DND-41 (cell line): ENCODE data around the gene HSPB9.
"Not testable (repeated sequence)": the region's sequence is repeated elsewhere in the genome, so short reads cannot be mapped to it uniquely, and the experiment has no call there.

Experiments
- ATAC-seq: fragments of 200-7000 bp; cut with Tn5 transposase; 3 replicates; pipeline ENCODE4 v1.9.1; 2021; ENCODE audit warnings: low read depth; ENCODE audit not compliant: insufficient read depth
- DNase-seq: peaks from one replicate; pipeline ENCODE4 v3.0.0-alpha.2; 2020
- H2AFZ ChIP-seq: 2 replicates; pipeline ENCODE4 v1.6.0; 2012; ENCODE audit warnings: low read depth, low read length
- H3K27ac ChIP-seq: 2 replicates; pipeline ENCODE4 v1.5.1; 2012; ENCODE audit warnings: low read length, inconsistent platforms
- H3K27me3 ChIP-seq: fragments of 200-600 bp; sonication (generic); 2 replicates; pipeline ENCODE4 v1.6.0; 2012; ENCODE audit warnings: low read length, mild to moderate bottlenecking, inconsistent platforms; ENCODE audit not compliant: insufficient read depth, poor library complexity
- H3K36me3 ChIP-seq: 2 replicates; pipeline ENCODE4 v1.5.1; 2012; ENCODE audit warnings: low read length, inconsistent platforms; ENCODE audit not compliant: insufficient read depth
- H3K4me1 ChIP-seq: 2 replicates; pipeline ENCODE4 v1.5.1; 2012; ENCODE audit warnings: mild to moderate bottlenecking, low read length; ENCODE audit not compliant: insufficient read depth
- H3K4me2 ChIP-seq: 2 replicates; pipeline ENCODE4 v1.6.0; 2012; ENCODE audit warnings: mild to moderate bottlenecking, moderate library complexity, low read length, inconsistent platforms; ENCODE audit not compliant: insufficient read depth
- H3K4me3 ChIP-seq, 2 experiments: fragments of 200-600 bp in 1 of 2; shearing (Covaris generic) in 1 of 2; 2 replicates each; pipeline ENCODE4 v1.5.1; 2012 to 2016; ENCODE audit warnings: inconsistent platforms in 2 of 2, low read length in 2 of 2, mild to moderate bottlenecking in 2 of 2, low read depth in 1 of 2, moderate library complexity in 1 of 2
- H3K79me2 ChIP-seq: 2 replicates; pipeline ENCODE4 v1.6.0; 2012; ENCODE audit warnings: low read length, inconsistent platforms; ENCODE audit not compliant: insufficient read depth
- H3K9ac ChIP-seq: 2 replicates; pipeline ENCODE4 v1.6.0; 2012; ENCODE audit warnings: low read depth, mild to moderate bottlenecking, inconsistent platforms, low read length, moderate library complexity
- H3K9me3 ChIP-seq: 2 replicates; pipeline ENCODE4 v1.5.1; 2012; ENCODE audit warnings: low read length, moderate library complexity, mild to moderate bottlenecking, inconsistent platforms; ENCODE audit not compliant: insufficient read depth, severe bottlenecking
- H4K20me1 ChIP-seq: 2 replicates; pipeline ENCODE4 v1.6.0; 2012; ENCODE audit warnings: low read length; ENCODE audit not compliant: insufficient read depth
- CTCF ChIP-seq: IDR thresholded peaks from 2 replicates; pipeline ENCODE4 v1.5.1; 2012; ENCODE audit warnings: borderline replicate concordance, low read length, moderate library complexity, mild to moderate bottlenecking; ENCODE audit not compliant: poor library complexity, severe bottlenecking; ENCODE audit errors: extremely low read depth
- EZH2 ChIP-seq: IDR thresholded peaks from 3 replicates; pipeline ENCODE4 v1.6.1; 2012; ENCODE audit warnings: borderline replicate concordance, low read depth, mild to moderate bottlenecking, moderate library complexity, low read length, inconsistent platforms; ENCODE audit not compliant: severe bottlenecking

HSPB9 gene

GRCh38 chr17:42138749-42139492 lies 16.3 kb downstream of the HSPB9 start:
- H3K4me3 ChIP-seq: no peak overlapping the region
- H3K27me3 ChIP-seq: no peaks in the 10 kb centered on the region
- H3K4me2 ChIP-seq: no peak overlapping the region
- 0 out of 2 replicates have a peak, but pooled peaks cover 2% of the 10 kb centered on the region for H3K4me1 ChIP-seq
- H3K9me3 ChIP-seq: no peaks in the 10 kb centered on the region
- no peak overlapping the region for H3K27ac ChIP-seq
- no peak for TF ChIP-seq CTCF
- no peak for TF ChIP-seq EZH2
- H3K9ac ChIP-seq: no peak overlapping the region
- H3K79me2 ChIP-seq: peaks cover 99% of the 10 kb centered on the region
- no peak overlapping the region for H2AFZ ChIP-seq
- peaks cover 71% of the 10 kb centered on the region for H4K20me1 ChIP-seq
- no peak for DNase-seq
- ATAC-seq: no peak
- peaks cover 59% of the 10 kb centered on the region for H3K36me3 ChIP-seq

- peaks cover 55% of the 10 kb centered on the region for H3K36me3 ChIP-seq
- peaks cover 95% of the 10 kb centered on the region for H3K79me2 ChIP-seq
- ATAC-seq: not testable (repeated sequence)
Measured at GRCh38 chr17:42140690-42141089, 18.1 kb downstream of the HSPB9 start.

GRCh38 chr17:42141382-42141781 lies 18.8 kb downstream of the HSPB9 start:
- H4K20me1 ChIP-seq: peaks cover 62% of the 10 kb centered on the region
- no peak overlapping the region for H2AFZ ChIP-seq
- DNase-seq: no peak
- no peak overlapping the region for H3K27ac ChIP-seq
- H3K36me3 ChIP-seq: peaks cover 49% of the 10 kb centered on the region
- H3K4me1 ChIP-seq: no peaks in the 10 kb centered on the region
- H3K9me3 ChIP-seq: no peaks in the 10 kb centered on the region
- TF ChIP-seq CTCF: no peak
- no peak for TF ChIP-seq EZH2
- ATAC-seq: no peak
- no peak overlapping the region for H3K4me3 ChIP-seq
- H3K4me2 ChIP-seq: no peak overlapping the region
- no peaks in the 10 kb centered on the region for H3K27me3 ChIP-seq
- H3K9ac ChIP-seq: no peak overlapping the region
- peaks cover 95% of the 10 kb centered on the region for H3K79me2 ChIP-seq

More at GRCh38 chr17:42140690-42141089, 18.1 kb downstream of the HSPB9 start:
- not testable (repeated sequence) for H3K4me1 ChIP-seq, H3K27ac ChIP-seq, DNase-seq, H2AFZ ChIP-seq, H3K27me3 ChIP-seq, H3K9ac ChIP-seq, H3K4me3 ChIP-seq, H3K4me2 ChIP-seq, H3K9me3 ChIP-seq
- H4K20me1 ChIP-seq: peaks cover 67% of the 10 kb centered on the region

- DNase-seq: no peak
- Histone ChIP-seq H3K4me2 (no peak overlapping the region), H3K79me2 (peaks cover 94% of the 10 kb centered on the region)
Measured at GRCh38 chr17:42142371-42142896, 19.8 kb downstream of the HSPB9 start.

GRCh38 chr17:42143138-42143537 lies 20.5 kb downstream of the HSPB9 start:
- not testable (repeated sequence) for H3K4me3 ChIP-seq, DNase-seq, H3K4me2 ChIP-seq, H3K27me3 ChIP-seq, H3K27ac ChIP-seq, H2AFZ ChIP-seq, ATAC-seq, H3K9ac ChIP-seq, H3K9me3 ChIP-seq, H3K4me1 ChIP-seq
- peaks cover 61% of the 10 kb centered on the region for H4K20me1 ChIP-seq
- H3K36me3 ChIP-seq: peaks cover 46% of the 10 kb centered on the region
- H3K79me2 ChIP-seq: peaks cover 93% of the 10 kb centered on the region

More at GRCh38 chr17:42142371-42142896, 19.8 kb downstream of the HSPB9 start:
- Histone ChIP-seq H3K27ac (no peak overlapping the region), H3K4me1 (no peaks in the 10 kb centered on the region), H3K27me3 (no peaks in the 10 kb centered on the region), H3K9ac (no peak overlapping the region), H2AFZ (no peak overlapping the region), H4K20me1 (peaks cover 59% of the 10 kb centered on the region), H3K9me3 (no peaks in the 10 kb centered on the region), H3K4me3 (no peak overlapping the region), H3K36me3 (peaks cover 44% of the 10 kb centered on the region)
- ATAC-seq: no peak
- no peak for TF ChIP-seq EZH2
- TF ChIP-seq CTCF: no peak
